ENCODE results near the gene KAT2B. TPM values are rescaled to one million over a fixed set of nuclear protein-coding genes. Genes with fewer than 3 reads are reported as not detected.

Gene KAT2B
- total RNA-seq, 1 experiment from 2014 or later, result 33.6 TPM

DNA sequence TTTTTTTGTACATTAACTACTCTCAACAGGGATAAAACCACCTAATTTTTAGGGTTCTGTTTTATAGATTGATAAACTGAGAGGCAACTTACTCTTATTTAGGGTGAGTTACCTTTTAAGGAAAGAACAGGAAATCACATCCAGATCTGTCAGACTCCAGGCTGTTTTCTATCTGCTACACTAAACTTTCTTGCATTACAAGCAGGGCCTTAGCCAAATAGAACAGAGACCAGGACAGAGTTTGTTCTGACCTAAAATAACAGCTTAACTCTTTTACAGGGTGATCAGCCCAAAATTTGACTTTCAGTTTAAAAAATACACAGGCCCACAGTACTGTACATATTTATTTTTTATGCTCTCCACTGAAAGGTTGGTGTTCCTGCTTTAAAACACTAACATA is 107.1 kb downstream of the KAT2B start:
- in situ Hi-C loops (cut with HindIII; ENCODE audit: low pct_unique_long_range_greater_than_20kb, low sequenced_read_pairs), result no loop called here

DNA sequence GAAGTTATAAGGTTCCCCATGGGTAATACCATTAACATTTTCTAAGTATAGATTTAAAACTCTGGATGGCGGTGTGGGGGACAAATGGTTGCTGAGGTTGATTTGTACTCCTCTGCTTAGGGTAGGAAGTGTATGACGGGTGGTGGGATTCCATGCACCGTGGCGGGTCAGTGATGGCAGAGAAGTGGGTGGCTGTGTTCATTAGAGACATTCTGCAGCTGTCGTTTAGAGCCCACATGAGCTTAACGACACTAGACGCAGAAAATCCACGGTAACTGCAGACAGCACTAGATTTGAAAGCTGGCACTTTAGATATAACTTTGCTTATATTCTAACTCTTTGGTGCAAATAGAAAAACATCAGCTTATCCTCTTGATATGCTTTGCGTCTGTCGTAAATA is 108.2 kb downstream of the KAT2B start:
- in situ Hi-C loops (cut with HindIII; ENCODE audit: low pct_unique_long_range_greater_than_20kb, low sequenced_read_pairs), result no loop called here

More for the DNA sequence above, 107.1 kb downstream of the KAT2B start:
- no peak for DNase-seq (ENCODE audit: low read depth, low spot score)

DNA sequence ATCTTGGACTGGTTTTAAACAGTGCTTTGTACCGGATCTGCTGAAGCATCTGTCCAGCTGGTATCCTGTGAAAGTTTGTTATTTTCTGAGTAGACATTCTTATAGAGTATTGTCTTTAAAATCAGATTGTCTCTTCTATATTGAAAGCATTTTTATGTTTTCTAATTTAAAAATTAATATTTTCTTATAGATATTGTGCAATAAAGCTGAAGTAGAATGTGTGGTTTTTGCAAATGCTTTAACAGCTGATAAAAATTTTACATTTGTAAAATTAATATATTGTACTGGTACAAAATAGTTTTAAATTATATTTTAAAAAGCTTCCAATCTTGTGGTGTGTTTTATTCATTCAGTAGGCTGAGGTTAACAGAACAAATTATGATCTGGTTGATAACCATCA is 113.8 kb downstream of the KAT2B start:
- no peak for DNase-seq (ENCODE audit: low read depth, low spot score)
- in situ Hi-C loops (cut with HindIII; ENCODE audit: low pct_unique_long_range_greater_than_20kb, low sequenced_read_pairs), result no loop called here

More for the DNA sequence above, 108.2 kb downstream of the KAT2B start:
- no peak for DNase-seq (ENCODE audit: low read depth, low spot score)

DNA sequence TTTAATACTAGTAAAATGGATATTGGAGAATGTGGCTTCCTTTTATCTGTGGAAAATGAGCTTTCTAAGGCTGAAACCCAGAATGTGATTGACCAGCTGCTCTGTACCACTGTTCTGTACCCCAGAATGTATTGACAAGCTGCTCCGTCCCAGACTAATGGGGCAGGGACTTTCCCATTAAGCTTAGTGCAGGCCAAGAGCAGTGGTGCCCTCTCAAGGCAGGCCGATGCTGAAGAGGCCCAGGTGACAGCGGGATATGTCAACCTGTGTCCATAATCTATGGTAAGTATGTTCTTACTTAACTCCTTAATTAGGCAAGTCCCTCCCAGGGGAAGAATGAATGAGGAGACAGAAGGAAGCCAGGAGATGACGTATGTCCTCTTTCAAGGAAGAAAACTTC is 114.7 kb downstream of the KAT2B start:
- no peak for DNase-seq (ENCODE audit: low read depth, low spot score)
- in situ Hi-C loops (cut with HindIII; ENCODE audit: low pct_unique_long_range_greater_than_20kb, low sequenced_read_pairs), result no loop called here

DNA sequence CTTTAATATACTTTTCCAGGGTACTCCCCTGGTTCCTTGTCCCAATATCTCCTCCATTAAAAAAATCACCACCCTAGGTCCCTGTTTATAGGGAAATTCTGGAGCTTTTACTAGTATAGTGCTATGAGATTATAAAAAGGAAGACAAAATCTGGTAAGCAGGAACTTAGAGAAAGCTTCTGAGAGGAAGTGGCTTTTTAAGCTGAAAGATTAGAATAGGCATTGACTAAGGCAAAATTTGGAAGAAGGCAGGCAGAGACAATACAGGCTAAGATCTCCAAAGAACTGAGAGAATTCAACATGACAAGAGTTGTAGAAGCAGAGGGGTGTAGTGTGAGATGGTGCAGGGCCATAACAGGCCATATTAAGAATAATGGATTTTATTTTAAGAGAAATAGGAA is 120.0 kb downstream of the KAT2B start:
- in situ Hi-C loops (cut with HindIII; ENCODE audit: low pct_unique_long_range_greater_than_20kb, low sequenced_read_pairs), result no loop called here
- DNase-seq (ENCODE audit: low read depth, low spot score), result no peak

DNA sequence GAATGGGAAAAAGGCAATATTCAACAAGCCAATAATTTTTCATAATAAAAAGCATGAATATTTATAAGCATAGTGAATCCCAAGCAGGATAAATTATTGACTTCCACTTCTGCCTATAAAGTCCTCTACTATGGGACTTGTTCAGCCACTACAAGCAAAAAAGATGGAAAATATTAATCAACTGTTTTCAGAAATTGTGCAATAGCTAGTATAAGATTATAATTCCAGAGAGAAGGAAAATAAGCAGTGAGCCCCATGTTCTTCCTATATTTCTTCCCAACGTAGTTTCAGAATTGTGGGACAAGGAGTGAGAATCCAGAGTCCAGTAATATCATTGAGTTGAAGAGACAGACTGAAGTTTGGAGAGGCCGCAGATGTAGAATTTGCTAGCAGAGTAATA is 121.5 kb downstream of the KAT2B start:
- no peak for DNase-seq (ENCODE audit: low read depth, low spot score)
- in situ Hi-C loops (cut with HindIII; ENCODE audit: low pct_unique_long_range_greater_than_20kb, low sequenced_read_pairs), result no loop called here

DNA sequence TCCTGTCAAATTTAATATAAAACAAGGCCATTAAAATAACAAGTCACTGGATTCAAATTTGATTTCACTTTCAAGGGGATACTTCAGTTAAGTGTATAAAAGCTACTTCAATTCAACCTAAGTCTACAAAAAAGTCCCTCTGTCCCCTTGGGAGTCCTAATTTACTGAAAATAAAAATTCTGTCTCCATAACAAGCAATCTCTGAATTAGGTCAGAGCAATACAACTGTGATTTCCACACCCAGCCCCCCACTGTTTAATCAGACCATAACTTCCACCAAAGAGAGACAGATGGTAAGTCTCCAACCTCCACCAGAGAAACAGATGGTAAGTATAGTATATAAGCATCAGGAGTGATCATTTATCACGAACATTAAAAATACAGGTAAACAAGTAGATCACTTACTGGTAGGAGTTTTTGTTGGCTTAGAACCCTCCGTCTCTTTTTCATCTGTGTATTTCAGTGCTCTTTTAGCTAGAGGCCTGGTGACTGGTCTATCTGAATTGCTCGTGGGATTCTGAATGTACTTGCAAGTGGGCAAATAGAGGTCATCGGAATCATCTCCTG is 133.7 kb downstream of the KAT2B start:
- DNase-seq (ENCODE audit: low read depth, low spot score), result no peak
- in situ Hi-C loops (cut with HindIII; ENCODE audit: low pct_unique_long_range_greater_than_20kb, low sequenced_read_pairs), result no loop called here

DNA sequence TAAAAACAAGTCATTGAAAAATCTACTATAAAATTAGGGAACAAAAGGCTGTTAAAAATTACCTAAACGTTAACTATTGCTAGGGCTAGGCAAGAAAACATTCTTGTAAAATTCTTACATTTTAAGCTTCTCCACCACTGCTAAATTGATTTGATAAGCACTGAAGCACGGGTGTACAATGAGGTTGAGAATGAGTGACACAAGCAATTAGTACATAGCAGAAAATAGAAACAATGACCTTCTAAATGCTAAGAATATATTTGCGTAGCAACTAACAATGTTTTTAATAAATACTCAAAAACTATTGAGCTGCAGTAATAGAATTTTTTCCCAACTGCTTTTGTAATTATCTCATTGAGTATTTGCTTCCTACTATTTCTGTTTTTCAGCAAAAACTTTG is 141.0 kb downstream of the KAT2B start:
- in situ Hi-C loops (cut with HindIII; ENCODE audit: low pct_unique_long_range_greater_than_20kb, low sequenced_read_pairs), result loop anchor here (25.0 kb wide), 1 partner anchor 294 kb away; no protein-coding TSS in a partner anchor
- no peak for DNase-seq (ENCODE audit: low read depth, low spot score)

DNA sequence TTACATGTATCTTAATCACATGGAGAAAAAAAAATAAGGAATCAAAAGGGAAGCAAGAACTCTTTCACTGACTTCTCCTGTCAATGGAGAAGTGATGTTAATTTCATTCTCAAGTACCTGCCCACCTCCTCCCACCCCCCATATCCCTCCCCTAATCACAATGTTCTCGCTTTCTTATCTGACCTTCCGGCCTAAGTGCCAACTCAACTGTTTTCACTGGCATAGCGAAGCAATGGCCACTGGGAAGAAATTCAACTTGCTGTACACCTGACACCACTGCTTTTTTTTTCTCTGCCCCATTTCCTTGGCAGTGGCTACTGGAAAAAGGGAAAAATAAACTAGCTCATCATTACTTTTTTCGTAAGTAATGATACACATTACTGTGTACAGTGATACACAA is 142.0 kb downstream of the KAT2B start:
- no peak for DNase-seq (ENCODE audit: low read depth, low spot score)
- in situ Hi-C loops (cut with HindIII; ENCODE audit: low pct_unique_long_range_greater_than_20kb, low sequenced_read_pairs), result loop anchor here (25.0 kb wide), 1 partner anchor 295 kb away; no protein-coding TSS in a partner anchor

DNA sequence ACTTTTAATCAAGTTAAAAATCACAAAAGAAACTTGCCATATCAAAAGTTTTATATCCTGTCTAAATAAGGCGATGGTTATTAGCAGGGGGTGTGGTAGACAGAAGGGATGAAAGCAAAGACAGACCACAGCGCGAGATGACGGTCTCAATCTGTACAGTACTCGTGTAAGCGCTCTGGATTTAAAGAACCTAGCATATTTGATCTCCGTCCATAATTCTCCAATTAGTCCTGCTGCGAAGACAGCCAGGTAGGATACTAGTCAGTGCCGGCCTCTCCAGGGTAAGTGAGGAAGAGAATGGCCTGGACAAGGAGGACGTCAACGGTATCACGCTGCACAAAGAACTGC is 145.1 kb downstream of the KAT2B start:
- in situ Hi-C loops (cut with HindIII; ENCODE audit: low pct_unique_long_range_greater_than_20kb, low sequenced_read_pairs), result loop anchor here (25.0 kb wide), 1 partner anchor 298 kb away; no protein-coding TSS in a partner anchor
- peak; percentile 10 for DNase-seq (ENCODE audit: low read depth, low spot score)

DNA sequence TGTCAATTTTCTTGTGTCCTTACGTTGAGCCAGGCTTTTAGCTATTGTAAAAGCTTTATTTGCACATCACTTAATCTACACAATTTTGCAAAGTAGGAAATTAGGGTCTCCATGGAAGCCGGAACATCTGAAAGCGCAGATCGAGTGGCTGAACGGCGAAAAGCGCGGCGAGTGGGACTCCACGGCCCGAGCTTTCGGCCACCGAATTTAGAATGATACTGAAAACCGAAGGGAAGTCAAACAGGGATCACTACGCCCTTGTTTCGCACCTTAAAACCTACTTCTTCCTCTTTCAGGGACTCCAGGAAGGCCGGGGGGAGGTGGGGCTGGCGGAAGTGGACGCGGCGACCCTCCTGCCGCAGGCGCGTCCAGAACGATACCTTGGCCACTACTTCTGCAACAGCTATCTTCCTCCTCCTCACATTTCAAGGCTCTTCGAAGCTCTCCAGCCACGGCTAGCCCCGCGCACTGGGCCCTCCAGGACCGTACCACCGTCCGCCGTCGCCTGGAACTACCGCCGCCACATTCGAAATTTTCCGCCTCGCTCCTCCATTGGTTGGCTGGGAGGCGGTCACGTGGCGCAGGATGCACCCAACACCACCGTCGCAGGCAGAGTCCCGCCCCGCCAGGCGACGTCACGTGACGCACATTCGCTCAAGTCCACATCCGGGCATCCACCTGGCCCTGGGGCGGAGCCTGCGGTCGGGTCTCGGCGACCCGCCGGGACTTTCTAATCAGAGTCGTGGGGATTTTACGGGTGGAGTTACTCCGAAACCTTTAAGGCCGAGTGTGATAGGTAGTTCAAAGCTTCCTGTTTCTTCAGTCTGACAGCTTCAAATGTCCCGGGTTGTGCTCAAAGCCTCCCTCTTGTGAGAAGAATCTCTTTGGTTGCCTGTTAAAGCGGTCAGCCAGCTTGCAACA is 145.7 kb downstream of the KAT2B start, which contains the start of gene SGO1:
Gene SGO1, minus strand, starts transcription at position 528 of the 921 bp plus-strand sequence. CDS start 2,179 bp downstream, outside the sequence.
- in situ Hi-C loops (cut with HindIII; ENCODE audit: low pct_unique_long_range_greater_than_20kb, low sequenced_read_pairs), result loop anchor here (25.0 kb wide), 1 partner anchor 299 kb away; no protein-coding TSS in a partner anchor
- DNase-seq (ENCODE audit: low read depth, low spot score), result peak; percentile 97

DNA sequence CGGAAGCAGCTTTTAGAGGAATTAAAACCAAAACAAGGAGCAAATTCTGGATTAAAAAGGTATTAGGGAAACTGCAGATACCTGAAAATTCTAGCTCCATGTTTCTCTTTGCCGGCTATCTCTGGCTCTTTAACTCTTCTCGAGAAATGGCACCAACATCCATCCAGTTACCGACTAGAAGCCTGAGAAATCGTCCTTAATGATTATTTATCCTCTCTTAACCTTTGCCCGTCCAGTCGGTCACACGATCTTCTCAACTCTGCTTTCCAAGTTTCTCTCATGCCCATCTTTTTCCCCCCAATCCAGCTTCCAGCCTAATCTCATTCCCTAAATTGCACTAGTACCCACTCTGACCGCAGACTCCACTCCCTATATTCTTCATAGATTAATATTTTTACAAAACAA is 146.4 kb downstream of the KAT2B start:
- in situ Hi-C loops (cut with HindIII; ENCODE audit: low pct_unique_long_range_greater_than_20kb, low sequenced_read_pairs), result loop anchor here (25.0 kb wide), 1 partner anchor 299 kb away; no protein-coding TSS in a partner anchor

DNA sequence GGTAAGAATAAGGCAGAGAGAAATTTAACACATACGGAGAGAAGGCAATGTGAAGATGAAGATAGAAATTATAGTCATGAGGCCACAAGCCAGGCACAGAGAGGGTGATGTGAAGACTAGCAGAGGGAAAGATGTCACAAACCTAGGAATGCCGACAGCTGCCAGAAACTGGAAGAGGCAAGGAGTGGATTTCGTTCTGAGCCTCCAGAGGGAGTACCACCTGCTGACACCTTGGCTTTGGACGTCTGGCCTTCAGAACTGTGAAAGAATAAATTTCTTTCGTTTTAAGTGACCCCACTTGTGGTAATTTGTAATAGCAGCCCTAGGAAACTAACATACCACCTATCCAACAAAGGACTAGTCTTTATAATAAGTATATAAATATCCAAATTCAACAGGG is 150.7 kb downstream of the KAT2B start:
- in situ Hi-C loops (cut with HindIII; ENCODE audit: low pct_unique_long_range_greater_than_20kb, low sequenced_read_pairs), result loop anchor here (25.0 kb wide), 1 partner anchor 304 kb away; no protein-coding TSS in a partner anchor
- DNase-seq (ENCODE audit: low read depth, low spot score), result peak; percentile 5

More for the DNA sequence above, 146.4 kb downstream of the KAT2B start:
- no peak for DNase-seq (ENCODE audit: low read depth, low spot score)

DNA sequence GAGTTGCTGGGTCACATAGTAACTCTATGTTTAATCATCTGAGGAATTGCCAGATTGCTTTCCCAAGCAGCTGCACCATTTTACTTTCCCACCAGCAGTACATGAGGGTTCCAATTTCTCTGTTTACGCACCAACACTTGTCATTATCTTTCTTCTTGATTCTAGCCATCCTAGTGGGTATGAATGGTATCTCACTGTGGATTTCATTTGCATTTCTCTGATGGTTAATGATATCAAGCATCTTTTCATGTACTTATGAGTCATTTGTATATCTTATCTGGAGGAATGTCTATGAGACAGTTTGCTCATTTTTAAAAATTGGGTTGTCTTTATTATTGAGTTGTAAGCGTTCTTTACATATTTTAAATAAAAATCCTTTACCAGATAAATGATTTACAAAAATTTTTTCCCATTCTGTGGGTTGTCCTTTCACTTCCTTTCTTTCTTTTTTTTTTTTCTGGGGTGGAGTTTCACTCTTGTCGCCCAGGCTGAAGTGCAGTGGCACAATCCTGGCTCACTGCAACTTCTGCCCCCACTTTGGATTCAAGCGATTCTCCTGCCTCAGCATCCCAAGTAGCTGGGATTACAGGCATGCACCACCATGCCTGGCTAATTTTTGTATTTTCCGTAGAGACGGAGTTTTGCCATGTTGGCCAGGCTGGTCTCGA is 154.7 kb downstream of the KAT2B start:
- in situ Hi-C loops (cut with HindIII; ENCODE audit: low pct_unique_long_range_greater_than_20kb, low sequenced_read_pairs), result loop anchor here (25.0 kb wide), 1 partner anchor 308 kb away; no protein-coding TSS in a partner anchor
- DNase-seq (ENCODE audit: low read depth, low spot score), result no peak

DNA sequence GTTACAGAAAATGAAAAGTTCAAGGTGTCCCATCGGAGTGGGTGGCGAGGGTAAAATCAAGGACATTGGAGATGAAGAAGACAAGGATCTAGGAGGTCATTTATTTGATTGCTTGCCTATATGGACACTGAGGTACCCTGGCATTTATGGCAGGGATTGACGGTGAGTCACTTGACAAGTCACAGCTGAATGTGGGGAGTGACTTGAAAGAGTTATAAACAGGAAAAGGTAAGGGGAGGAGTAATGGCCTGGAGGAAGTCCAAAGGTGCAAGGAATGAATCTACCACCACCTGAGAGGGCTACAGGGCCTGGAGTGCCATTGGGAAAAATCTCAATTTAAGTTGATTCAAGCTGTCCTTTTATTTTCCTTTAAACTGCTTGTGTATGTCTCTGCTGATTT is 157.5 kb downstream of the KAT2B start:
- in situ Hi-C loops (cut with HindIII; ENCODE audit: low pct_unique_long_range_greater_than_20kb, low sequenced_read_pairs), result loop anchor here (25.0 kb wide), 1 partner anchor 310 kb away; no protein-coding TSS in a partner anchor

DNA sequence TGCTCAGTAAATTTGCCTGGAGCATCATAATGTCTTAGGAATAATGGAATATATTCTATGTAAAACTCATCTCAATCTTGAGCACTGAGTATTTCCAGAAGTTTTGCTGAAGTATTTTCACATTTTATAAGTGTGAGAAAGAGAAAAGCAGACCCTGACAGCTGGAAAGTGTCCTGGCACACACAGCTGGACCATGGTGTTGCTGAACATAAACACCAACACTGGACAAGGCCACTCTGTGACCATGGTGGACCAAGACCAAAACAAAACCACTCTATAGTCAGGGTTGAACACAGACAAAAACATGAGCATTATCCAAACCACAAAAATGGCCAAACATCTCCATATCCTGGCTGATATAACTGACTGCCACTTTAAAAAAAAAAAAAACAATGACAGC is 160.9 kb downstream of the KAT2B start:
- no peak for DNase-seq (ENCODE audit: low read depth, low spot score)
- in situ Hi-C loops (cut with HindIII; ENCODE audit: low pct_unique_long_range_greater_than_20kb, low sequenced_read_pairs), result no loop called here

More for the DNA sequence above, 157.5 kb downstream of the KAT2B start:
- no peak for DNase-seq (ENCODE audit: low read depth, low spot score)
